GM18519 (cell line): Measurements from ENCODE around the gene C7orf33.
"Not testable (repeated sequence)": the region's sequence is repeated elsewhere in the genome, so short reads cannot be mapped to it uniquely, and the experiment has no call there.

ENCODE experiments used
- ATAC-seq: cut with Tn5 transposase; IDR thresholded peaks from one replicate; pipeline ENCODE4 v1.9.1; 2021; ENCODE audit warnings: mild to moderate bottlenecking, moderate library complexity; ENCODE audit not compliant: unreplicated experiment, low FRiP score

Gene C7orf33

DNA sequence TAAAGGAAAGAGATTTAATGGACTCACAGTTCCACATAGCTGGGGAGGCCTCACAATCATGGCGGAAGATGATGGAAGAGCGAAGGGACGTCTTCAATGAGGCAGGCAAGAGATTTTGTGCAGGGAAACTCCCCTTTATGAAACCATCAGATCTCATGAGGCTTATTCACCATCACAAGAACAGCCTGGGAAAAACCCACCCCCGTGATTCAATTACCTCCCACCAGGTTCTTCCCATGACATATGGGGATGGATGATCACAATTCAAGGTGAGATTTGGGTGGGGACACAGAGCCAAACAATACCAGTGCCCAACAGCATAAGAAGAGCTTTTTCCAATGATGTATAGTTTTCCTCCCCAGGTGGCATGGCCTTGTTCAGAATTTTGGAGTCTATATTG is 11.2 kb upstream of the C7orf33 start:
- no peak for ATAC-seq

DNA sequence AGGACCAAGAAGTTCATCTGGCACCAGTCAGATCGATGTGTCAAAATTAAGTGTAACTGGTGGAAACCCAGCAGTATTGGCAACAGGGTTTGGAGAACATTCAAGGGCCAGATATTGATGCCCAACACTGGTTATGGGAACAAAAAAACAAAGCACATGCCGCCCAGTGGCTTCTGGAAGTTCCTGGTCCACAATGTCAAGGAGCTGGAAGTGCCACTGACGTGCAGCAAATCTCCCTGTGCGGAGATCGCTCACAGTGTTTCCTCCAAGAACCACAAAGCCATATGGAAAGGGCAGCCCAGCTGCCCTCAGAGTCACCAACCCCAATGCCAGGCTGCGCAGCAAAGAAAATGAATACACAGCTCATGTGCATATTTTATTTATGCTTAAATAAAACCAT is 10.1 kb upstream of the C7orf33 start:
- no peak for ATAC-seq

DNA sequence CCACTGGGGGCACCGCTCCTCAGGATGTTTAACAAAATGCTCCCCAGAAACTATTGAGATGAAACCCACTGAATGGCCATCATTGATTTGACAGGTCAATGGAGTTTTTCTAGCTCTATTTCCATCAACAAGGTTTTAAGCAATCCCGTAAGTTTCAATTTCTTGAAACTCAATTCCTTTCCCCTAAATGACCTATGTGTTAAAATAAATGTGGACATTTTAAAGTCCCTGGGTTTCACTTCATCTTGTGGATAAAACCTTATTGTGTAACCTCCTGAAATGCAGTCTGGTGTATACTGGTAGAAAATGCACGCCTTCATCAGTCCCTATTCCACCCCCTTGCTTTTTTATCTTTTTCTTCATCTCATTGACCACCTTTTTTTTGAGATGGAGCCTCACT is 8.9 kb upstream of the C7orf33 start:
- no peak for ATAC-seq

DNA sequence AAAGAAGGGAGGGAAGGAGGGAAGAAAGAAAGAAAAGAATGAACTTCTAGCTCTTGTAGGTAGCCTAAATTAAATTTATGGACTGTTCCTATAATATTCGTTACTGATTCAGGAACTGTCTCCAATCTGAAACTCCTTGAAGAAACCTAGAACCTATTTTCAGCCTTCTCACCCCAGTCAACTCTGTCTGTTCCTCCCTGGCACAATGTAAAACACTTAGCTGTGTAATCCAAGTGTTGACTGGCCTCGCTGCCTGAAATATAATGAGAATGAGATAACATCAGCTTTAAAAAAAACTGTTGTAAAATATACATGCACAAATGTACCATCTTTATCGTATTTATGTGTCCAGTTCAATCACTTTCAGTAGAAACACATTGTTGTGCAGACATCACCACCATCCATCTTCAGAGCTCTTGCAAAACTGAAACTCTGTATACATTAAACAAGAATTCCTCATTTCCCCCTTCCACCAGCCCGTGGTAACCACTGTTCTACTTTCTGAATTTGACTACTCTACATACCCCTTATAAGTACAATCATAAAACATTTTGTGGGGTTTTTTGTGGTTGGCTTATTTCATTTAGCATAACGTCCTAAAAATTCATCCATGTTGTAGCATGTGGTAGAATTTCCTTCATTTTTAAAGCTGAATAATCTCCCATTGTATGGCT is 6.3 kb upstream of the C7orf33 start:
- peak; percentile 99 for ATAC-seq

DNA sequence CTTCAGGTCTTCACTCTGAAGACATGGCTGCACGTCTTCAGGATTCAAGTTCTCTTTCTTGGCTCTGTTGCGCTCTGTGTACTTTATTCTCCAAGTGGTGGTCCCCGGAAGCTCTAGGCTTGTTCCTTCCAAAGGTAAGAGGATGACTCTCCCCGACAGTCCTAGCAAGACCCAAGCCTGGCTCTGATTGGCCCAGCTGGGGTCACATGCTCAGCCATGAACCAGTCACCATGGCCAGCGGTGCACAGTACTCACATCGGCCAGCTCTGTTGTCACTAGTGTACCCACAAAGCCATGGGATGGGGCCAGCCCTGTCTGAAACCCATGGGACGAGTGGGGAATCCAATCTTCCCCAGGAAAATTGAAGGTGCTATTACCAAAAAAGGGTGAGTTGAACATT is 5.2 kb upstream of the C7orf33 start:
- ATAC-seq, result no peak

DNA sequence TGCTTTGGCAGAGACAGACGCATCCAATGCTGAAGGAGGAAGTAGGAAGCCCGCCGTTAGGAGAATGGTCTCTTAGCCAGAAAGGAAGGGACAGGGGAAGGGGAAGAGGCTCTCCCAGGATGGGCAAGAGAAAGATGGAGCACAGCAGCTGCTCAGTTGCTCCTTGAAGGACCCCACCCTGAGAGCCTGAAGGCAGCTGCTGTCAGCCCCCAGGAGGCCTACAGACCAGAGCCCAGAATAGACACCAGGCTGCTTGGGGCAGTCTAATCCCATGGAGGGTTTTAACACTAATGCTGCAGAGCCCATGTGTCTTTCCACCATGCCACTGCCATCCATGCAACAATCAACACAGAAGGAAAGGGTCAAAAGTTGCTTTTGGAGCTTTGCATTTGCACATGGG is 3.5 kb upstream of the C7orf33 start:
- ATAC-seq, result no peak

DNA sequence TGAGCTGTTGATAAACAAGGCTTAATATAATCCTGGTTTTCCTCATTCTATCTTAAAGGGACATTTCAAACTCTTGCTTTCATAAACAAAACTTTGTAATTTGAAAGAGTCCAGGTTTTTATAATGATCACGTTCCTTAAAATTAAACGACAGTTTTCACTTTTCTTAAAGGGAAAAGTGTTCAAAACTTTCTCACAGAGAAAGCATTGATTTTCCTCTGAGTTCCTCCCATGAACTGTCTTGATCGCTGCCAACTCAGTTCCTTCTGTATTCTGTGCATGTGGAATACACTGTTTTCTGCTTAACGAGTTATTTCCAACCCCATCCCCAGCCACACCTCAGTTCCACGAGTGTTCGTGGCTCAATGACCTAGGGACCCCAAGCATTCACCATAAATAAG is 2.4 kb upstream of the C7orf33 start:
- no peak for ATAC-seq

DNA sequence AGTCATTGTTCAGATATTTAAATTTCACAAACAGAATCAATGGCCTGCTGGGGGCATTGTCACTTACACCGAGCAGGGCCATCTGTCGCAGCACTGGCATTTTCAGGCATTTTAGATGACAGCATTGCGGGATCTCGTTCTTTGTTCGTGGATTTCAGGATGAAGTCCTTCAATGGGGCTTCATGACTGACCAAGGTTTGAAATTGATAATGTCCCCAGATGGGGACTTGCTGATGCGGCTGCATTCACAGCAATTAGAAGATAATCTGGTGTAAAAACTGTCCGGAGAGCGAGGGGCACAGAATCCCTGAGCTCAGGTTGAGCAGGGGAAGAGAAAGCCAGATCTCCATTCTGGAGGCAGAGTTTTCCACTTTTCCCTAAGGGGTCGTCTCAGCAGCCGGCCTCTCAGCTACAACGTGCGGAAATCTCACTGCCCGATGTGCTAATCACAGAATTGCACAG is 1.9 kb upstream of the C7orf33 start:
- ATAC-seq, result no peak

DNA sequence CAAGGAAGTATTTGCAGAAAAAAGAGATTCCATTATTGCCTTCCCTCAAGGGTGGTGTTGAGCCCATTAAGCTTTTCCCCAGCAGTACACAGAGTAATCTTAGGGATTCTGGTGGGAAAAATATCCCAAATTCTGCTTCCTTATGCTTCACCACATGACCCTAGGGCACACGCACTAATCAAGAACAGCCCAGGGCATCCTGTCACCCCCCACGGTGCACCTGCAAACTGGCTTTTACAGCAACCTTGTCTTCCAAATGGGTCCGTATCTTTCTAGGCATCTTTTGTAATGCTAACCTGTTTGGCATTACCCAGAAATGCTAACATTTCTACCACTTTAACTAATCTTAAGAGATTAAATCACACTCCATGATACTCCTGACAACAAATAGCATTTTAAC is 926 bp upstream of the C7orf33 start:
- no peak for ATAC-seq

DNA sequence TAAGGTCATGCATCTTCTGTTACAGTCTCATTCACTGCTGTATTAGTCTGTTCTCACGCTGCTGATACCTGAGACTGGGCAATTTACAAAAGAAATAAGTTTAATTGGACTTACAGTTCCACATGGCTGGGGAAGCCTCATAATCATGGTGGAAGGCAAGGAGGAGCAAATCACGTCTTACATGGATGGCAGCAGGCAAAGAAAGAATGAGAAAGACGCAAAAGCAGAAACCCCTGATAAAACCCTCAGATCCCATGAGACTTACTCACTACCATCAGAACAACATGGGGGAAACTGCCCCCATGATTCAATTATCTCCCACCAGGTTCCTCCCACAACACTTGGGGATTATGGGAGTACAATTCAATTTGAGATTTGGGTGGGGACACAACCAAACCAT is 5.8 kb downstream of the C7orf33 start:
- not testable (repeated sequence) for ATAC-seq

DNA sequence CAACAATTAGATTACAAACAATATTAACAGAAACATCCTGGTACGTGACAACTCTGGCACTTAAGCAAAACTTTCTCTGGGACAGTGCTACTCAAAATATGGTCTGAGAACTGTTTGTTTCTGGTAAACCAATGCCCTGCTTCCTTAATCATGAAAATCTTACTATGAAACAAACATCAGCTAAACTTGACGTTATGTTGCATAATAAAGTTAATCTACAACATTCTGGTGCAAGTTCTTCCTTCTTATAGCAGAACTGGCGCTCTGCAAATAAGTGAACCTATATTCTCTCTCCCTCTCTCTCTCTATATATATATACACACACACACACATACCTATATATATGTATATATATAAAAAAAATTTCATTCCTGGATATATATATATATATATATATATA is 7.8 kb downstream of the C7orf33 start:
- no peak for ATAC-seq

DNA sequence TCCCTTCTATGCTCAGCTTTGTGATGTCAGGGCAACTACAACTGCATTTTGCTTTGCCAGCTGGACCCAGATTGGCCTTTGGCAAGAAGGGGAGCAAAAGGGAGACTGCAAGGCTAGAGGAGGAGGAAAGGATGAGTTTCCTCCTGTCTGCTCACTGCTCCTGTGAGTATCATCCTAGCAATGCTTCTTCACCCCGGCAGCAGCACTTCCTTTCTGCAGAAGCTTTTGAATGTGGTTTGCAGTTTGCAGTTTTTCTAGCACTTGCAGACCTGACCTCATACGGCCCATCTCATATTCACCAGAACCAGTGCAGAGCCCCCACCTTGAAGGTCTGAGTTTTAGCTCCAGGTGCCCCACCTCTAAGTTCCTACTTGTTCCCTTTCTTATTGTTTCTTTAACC is 14.8 kb downstream of the C7orf33 start:
- ATAC-seq, result no peak

DNA sequence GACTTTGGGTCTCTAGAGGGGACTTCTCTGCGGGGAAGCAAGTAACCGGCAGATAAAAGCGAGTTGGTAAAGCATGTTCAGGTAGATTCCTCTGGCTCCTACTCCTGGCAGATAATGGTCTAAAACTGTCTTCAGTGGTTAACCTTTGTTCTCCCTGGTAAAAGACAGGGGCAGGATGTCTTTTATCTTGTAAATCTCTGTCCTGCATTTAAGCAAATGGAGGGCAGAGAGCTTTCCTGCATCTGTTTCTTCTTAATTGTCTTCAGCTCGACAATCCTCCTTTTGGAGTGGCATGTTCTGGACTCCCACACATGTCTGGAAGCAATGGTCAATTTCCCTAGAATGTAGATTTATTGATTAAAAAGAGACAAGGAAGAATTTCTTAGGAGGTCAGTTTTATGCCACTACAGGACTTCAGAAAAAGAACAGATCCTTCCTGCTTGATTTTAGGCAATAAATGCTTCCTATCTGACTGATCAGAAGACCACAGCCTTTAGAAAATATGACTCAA is 16.6 kb downstream of the C7orf33 start:
- no peak for ATAC-seq

DNA sequence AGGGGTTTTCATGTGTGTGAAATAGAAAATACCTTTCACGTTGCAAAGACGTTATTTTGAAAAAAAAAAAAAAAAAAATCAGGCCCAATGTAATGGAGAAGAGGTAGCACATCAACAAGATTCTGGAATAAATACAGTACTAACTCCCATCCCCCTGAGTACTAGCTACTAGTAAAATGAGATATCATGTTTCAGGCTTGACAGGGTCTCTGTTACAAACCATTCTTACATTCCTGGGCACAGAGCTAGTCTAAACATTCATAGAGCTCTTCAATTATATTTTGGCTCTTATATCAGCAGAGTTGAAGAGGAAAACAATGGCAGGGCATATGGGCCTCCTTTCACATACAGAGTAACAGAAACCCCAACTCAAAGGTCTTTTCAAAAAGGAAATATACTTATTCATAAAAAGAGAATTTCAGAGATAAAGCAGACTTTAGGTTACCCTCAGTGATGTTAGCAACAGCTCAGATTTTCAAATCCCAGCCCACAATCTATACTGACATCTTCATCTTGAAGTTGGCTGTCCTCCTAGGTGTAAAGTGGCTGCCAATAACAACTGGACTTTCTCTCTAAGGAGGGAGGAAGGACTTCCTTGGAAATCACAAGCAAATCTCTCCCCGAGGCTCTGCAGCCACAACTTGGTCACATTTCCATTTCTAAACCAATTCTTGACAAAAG is 18.6 kb downstream of the C7orf33 start:
- no peak for ATAC-seq

DNA sequence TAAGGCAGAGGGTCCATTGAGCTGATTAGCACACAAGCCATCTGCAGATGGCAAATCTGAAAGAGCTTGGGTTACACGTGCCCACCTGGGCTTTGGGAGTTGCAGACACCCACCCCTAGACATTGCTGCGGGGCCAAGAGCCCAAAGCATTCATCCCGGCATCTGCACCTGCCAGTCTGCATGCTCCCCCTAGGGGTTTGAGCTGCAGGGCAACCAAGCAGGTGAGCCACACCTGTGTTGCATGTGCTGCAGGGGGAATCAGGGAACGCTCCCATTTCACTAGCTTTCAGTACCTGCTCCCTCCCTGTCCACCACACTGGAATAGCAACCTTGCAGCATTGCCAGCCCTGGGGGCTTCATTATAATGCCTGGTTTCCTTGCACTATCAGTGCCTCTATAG is 21.1 kb downstream of the C7orf33 start:
- ATAC-seq, result no peak

DNA sequence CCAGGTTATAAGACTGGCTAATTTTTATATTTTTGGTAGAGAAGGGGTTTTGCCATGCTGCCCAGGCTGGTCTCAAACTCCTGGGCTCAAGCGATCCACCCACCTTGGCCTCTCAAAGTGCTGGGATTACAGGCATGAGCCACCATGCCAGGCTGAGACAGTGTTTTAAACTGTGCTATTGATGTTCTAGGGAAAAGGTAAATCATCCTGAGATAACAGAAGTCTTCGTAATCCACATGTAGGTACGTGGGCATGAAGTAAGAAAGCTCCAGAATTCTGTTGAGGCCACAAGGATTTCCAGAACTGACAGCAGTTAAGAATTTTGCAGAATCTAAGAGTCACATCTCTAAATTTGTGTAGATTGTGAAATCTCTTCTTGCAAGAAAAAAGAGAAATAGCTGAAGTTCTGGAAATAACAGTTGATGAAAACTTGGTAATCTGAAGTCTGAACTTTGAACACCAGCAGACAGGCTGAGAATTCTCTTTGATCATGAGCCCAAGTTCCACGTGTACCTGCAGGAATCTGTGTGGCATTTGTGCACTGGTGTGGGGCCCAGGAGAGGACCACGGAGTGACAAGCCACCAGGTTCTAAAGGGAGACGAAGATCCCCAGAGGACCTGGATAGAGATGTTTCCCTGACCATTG is 24.6 kb downstream of the C7orf33 start:
- no peak for ATAC-seq

DNA sequence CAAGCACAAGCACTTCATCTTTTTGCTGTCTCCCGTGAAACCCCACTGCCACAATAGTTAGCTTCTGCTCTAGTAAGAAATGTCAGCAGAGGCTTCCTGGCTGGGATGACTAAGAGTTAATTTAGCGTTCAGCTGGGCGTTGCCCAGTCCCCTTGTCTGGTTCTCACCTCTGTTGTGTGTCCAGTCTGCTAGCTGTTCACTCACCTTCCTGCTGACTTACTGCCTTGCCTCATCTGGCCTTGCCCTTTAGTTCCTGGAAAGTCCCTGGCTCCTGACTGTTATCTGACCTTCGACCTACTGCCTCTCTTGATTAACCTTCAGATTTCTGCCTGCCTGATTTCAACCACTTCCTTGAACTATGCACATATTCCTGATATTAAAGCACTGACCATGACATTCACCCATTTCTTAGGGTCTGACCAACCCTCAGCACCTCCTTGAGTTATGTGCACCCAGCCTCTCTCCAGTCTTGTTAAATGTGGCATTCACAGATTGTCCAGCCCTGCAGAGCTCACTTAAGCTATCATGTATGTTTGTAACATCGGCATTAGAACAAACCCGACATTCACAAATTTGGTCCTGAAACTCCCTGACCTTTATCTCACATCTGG is 30.3 kb downstream of the C7orf33 start:
- ATAC-seq, result no peak

DNA sequence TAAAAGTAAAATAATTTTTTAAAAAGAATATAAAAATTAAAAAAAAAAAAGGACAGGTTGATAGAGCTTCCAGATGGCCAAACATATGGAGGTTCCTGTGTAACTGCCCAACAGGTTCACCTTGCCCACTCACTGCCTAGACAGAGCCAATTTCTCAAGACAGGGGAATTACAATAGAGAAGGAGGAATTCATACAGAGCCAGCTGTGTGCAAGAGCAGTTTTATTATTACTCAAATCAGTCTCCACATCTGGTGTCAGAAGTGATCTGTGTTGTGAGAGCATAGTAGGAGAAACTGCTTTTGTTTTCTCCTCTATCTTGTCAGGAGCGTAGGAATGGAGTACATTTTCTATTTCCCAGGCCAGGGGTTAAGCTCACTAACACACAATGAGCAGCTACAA is 31.0 kb downstream of the C7orf33 start:
- ATAC-seq, result no peak

DNA sequence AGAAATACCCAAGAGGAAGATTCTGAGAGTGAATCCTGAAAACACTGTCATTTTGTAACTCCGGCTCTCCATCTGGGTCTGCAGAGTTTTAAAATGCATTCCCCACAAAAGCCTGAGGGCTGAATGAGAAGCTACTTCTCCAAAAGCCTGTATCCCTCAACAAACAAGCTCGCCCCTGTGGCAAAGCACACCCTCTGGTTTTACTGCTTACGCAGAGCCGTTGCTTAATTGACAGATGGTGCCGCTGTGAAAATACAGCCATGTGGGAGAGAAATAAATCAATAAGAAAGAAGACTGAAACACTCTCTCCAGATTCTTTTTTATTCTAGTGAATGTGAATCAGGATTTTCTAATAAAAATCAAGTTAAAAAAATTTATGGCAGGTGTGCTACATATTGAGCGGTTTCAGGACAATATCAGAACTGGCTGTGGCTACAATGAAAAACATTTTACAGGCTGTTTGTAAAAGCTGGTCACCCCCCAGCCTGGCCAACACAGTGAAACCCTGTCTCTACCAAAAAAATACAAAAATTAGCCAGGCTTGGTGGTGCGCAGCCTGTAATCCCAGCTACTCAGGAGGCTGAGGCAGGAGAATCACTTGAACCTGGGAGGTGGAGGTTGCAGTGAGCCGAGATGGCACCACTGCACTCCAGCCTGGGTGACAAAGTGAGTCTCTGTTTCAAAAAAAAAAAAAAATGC is 32.5 kb downstream of the C7orf33 start:
- ATAC-seq, result no peak

DNA sequence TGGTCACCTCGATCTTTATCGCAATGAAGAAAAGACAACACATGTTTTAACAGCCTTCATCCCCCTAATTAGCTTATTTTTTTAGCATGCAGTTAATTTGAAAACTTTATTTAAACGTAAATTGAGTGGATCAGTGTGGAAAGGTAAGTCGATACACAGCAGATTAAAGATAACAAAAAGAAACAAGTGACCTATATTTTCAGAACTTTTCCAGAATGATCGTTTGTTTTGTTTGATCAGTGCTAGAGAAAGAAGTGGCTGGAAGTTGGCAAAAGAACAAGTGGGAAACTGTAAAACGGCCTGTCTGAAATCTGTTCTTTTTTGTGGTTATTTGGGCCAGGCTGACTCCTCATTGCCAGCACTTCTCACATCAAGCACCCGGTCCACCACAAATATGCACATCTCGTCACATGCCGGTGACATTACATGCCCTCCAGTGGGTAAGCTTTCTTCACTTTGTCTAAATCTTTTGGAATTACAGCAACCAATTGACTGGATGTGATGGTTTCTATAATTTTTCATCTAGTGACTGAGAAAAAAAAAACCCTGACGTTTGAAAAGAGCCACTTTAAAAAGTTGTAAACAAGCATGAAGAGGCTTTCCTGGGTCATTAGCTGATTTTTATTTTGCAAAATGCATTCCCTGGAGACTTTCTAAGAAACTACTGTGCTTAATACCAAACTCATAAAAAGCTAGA is 33.2 kb downstream of the C7orf33 start:
- ATAC-seq, result no peak
